ENCODE data around the gene USH1G.
"Not testable (repeated sequence)": the region's sequence is repeated elsewhere in the genome, so short reads cannot be mapped to it uniquely, and the experiment has no call there.

USH1G gene

DNA sequence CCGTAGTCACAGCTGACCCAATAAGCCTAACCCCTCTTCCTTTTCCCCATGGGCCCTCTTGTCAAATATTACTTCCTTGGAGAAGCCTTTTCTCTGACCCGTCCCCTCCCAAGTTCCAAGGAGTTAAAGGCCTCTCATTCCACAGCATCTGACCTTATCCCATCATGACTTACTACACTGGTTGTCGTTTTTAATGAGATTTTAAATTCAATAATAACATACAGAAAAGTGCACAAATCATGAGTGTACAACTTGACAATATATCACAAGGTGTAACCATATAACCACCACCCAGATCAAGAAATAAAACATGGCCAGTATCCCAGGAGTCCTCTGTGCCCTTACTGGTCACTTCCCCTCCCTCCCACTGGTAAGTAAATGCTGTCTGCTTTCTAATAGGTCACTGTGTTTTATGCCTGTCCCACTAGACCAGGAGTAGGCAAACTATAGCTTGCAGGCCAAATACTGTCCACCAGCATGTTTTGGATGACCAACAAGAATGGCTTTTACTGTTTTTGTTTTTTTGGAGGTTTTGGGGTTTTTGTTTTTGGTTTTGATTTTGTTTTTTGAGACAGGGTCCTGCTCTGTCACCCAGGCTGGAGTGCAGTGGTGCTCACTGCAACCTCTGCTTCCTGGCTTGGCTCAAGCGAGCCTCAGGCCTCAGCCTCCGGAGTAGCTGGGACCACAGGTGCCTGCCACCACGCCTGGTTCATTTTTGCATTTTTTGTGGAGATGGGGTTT, 49.0 kb downstream of the USH1G start:
- no peaks in the 10 kb centered on the region; the same call in 1 of the 2 replicates for H3K36me3 ChIP-seq (ENCODE audit: insufficient read depth, low read length)
- peak overlapping the region; percentile 60 for H3K9ac ChIP-seq (ENCODE audit: low read depth, low read length)
- no peaks in the 10 kb centered on the region for H3K9me3 ChIP-seq (ENCODE audit: control insufficient read depth, insufficient read depth, low read length)
- H3K4me1 ChIP-seq (ENCODE audit: insufficient read depth, low read length) = peaks cover 9% of the 10 kb centered on the region

- Histone ChIP-seq H3K36me3 (ENCODE audit: insufficient read depth, low read length) (no peaks in the 10 kb centered on the region; the same call in 1 of the 2 replicates), H3K4me1 (ENCODE audit: insufficient read depth, low read length) (peaks cover 9% of the 10 kb centered on the region), H3K9ac (ENCODE audit: low read depth, low read length) (peak overlapping the region; percentile 60), H3K9me3 (ENCODE audit: control insufficient read depth, insufficient read depth, low read length) (no peaks in the 10 kb centered on the region)
These were observed 49.8 kb downstream of the USH1G start for GRCh38 chr17:74873037-74873873.

DNA sequence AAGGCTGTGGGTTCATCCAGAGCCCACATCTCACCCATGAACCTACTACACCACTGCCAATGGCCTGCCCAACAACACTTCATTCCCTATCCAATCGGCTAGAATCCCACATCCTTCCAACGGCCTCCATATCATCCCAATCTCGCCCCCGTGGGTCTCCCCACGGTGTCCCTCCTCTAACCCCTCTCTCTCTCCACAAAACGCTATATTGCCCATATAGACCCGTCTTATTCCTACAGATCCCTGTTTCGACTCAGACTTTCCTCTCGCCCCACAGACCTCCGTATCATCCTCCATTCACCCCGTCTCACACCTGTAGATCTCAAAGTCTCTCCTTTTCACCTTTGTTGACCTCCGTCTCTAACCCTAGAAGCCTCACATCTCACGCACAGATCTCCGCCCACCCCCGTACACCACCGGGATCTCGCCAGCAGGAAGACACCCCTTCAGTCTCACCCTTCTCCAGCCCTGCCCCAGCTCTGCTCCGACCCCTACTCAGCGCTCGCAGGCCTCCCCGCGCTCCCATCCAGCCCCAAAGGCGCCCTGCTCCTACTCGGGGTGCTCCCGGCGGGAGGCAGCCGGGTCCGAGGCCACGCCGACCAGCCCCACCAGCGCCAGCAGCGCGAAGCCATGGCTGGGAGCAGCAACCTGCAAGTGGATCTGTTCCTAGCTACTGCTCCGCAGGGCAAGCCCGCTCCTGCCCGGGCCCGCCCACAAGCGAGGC, 50.6 kb downstream of the USH1G start, which contains the start of gene FDXR:
Gene FDXR (minus strand): TSS at position 682 of the 724 bp plus-strand sequence. CDS start 50 bp downstream, at position 632.
- peaks cover 9% of the 10 kb centered on the region for H3K4me1 ChIP-seq (ENCODE audit: insufficient read depth, low read length)
- H3K36me3 ChIP-seq (ENCODE audit: insufficient read depth, low read length) = no peaks in the 10 kb centered on the region; the same call in 1 of the 2 replicates
- no peaks in the 10 kb centered on the region for H3K9me3 ChIP-seq (ENCODE audit: control insufficient read depth, insufficient read depth, low read length)
- H3K9ac ChIP-seq (ENCODE audit: low read depth, low read length) = peak within 1 kb of the TSS; percentile 90

- Histone ChIP-seq H3K4me1 (ENCODE audit: insufficient read depth, low read length) (peaks cover 9% of the 10 kb centered on the region), H3K9me3 (ENCODE audit: control insufficient read depth, insufficient read depth, low read length) (no peaks in the 10 kb centered on the region), H3K36me3 (ENCODE audit: insufficient read depth, low read length) (no peaks in the 10 kb centered on the region; the same call in 1 of the 2 replicates), H3K9ac (ENCODE audit: low read depth, low read length) (peak overlapping the region; percentile 90; the same call in 1 of the 2 replicates)
These were observed 51.5 kb downstream of the USH1G start for GRCh38 chr17:74871356-74872076.

DNA sequence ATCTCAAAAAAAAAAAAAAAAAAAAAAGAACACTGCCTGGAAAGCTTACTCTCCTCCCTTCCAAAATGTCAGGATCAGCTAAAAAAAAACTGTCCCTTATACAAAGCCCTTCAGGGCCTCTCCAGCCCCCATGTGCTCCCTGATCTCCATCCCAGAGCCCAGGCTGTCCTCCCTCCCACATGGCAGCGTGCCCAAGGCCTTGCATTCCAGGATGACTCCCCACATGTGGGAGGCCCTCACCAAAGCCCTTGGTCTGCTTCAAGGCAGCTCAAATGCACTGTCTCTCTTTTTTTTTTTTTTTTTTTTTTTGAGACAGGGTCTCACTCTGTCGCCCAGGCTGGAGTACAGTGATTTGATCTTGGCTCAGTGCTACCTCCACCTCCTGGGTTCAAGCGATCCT, 52.5 kb downstream of the USH1G start:
- H3K9me3 ChIP-seq (ENCODE audit: control insufficient read depth, insufficient read depth, low read length) = no peaks in the 10 kb centered on the region
- peaks cover 4% of the 10 kb centered on the region; the same call in 1 of the 2 replicates for H3K4me1 ChIP-seq (ENCODE audit: insufficient read depth, low read length)
- H3K36me3 ChIP-seq (ENCODE audit: insufficient read depth, low read length) = no peaks in the 10 kb centered on the region; the same call in 1 of the 2 replicates
- H3K9ac ChIP-seq (ENCODE audit: low read depth, low read length) = no peak overlapping the region

GRCh38 chr17:74870028-74870427, 53.0 kb downstream of the USH1G start:
- not testable (repeated sequence) for H3K4me1 ChIP-seq (ENCODE audit: insufficient read depth, low read length)

GRCh38 chr17:74868908-74869255, 54.2 kb downstream of the USH1G start:
- H3K4me1 ChIP-seq (ENCODE audit: insufficient read depth, low read length) = peaks cover 4% of the 10 kb centered on the region; the same call in 1 of the 2 replicates
- no peaks in the 10 kb centered on the region for H3K9me3 ChIP-seq (ENCODE audit: control insufficient read depth, insufficient read depth, low read length)
- no peak overlapping the region for H3K9ac ChIP-seq (ENCODE audit: low read depth, low read length)
- peaks cover 2% of the 10 kb centered on the region; the same call in 1 of the 2 replicates for H3K36me3 ChIP-seq (ENCODE audit: insufficient read depth, low read length)

More at GRCh38 chr17:74870028-74870427, 53.0 kb downstream of the USH1G start:
- not testable (repeated sequence) for H3K9me3 ChIP-seq (ENCODE audit: control insufficient read depth, insufficient read depth, low read length); H3K9ac ChIP-seq (ENCODE audit: low read depth, low read length); H3K36me3 ChIP-seq (ENCODE audit: insufficient read depth, low read length)

- Histone ChIP-seq H3K4me1 (ENCODE audit: insufficient read depth, low read length) (0 out of 2 replicates have a peak, but pooled peaks cover 3% of the 10 kb centered on the region), H3K9ac (ENCODE audit: low read depth, low read length) (no peak overlapping the region), H3K36me3 (ENCODE audit: insufficient read depth, low read length) (peaks cover 3% of the 10 kb centered on the region; the same call in 1 of the 2 replicates), H3K9me3 (ENCODE audit: control insufficient read depth, insufficient read depth, low read length) (no peaks in the 10 kb centered on the region)
These were observed 54.7 kb downstream of the USH1G start for GRCh38 chr17:74868251-74868907.

DNA sequence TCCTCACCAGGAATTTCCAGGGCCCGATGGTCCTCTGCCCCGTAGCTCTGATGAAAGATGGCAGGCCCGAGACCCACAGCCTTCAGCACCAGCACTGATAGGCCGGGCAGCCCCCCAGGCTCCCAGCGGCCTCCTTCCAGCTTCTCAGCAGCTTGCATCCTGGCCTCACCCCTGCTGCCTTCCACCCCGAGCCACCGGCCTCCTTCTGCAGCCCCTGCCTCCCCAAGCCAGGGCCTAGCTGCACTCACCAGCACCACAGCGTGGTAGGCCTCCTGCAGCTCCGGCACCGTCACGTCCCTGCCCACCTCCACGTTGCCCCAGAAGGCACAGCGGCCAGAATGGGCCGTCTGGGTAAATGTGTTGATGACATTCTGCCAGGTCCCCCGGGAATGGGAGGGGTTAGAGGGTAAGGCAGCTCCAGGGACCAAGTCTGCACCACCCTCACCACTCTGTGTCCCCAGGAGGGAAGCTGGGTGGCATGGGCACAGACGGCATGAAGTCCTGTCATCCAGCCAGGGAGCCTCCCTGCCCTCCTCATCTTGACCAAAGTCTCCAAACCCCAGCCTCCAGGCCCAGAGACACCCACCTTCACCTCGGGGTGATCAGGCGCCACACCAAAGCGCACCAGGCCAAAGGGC, 56.7 kb downstream of the USH1G start:
- Histone ChIP-seq H3K9me3 (ENCODE audit: control insufficient read depth, insufficient read depth, low read length) (no peaks in the 10 kb centered on the region), H3K36me3 (ENCODE audit: insufficient read depth, low read length) (peaks cover 3% of the 10 kb centered on the region; the same call in 1 of the 2 replicates), H3K9ac (ENCODE audit: low read depth, low read length) (no peak overlapping the region), H3K4me1 (ENCODE audit: insufficient read depth, low read length) (peaks cover 9% of the 10 kb centered on the region; the same call in 1 of the 2 replicates)

Measured in ES-I3 (cell line).